Measurements from ENCODE around the gene HOXB8. TPM values are rescaled to one million over a fixed set of nuclear protein-coding genes. Genes with fewer than 3 reads are reported as not detected.

The HOXB8 gene
- total and polyA plus RNA-seq, 10 donors, result 0.07 to 0.14 TPM; not detected in 8

GRCh38 chr17:48624544-48625494 is 9.7 kb upstream of the HOXB8 start:
- H3K4me1 ChIP-seq, result peaks cover 22 to 31% (median 26%) of the 10 kb centered on the region in 6 donors
- intact Hi-C loops (cut with DNase I; ENCODE audit: low total_unique reads), result no loop called here
- no peaks in the 10 kb centered on the region for H3K9me3 ChIP-seq
- no peak for DNase-seq
- H3K4me3 ChIP-seq, result peak overlapping the region in 7 of 8 donors; percentile 32 to 69 (median 40)
- no peak overlapping the region for H3K27ac ChIP-seq
- H3K27me3 ChIP-seq (replicated peaks in 1 of 7), result peaks cover 16 to 100% (median 100%) of the 10 kb centered on the region in 7 donors
- TF ChIP-seq CTCF (IDR thresholded peaks at IDR 0.05 in 8 of 11, conservative IDR thresholded peaks at IDR 0.05 in 3 of 11), result no peak
- H3K36me3 ChIP-seq, result no peaks in the 10 kb centered on the region
- 2 to 3% (median 3%) methylated on average over 49 to 66 of the region's 66 CpGs for WGBS, 5 donors

GRCh38 chr17:48624118-48624517 is 9.0 kb upstream of the HOXB8 start:
- H3K27me3 ChIP-seq (replicated peaks in 1 of 7), result peaks cover 21 to 100% (median 100%) of the 10 kb centered on the region in 7 donors
- intact Hi-C loops (cut with DNase I; ENCODE audit: low total_unique reads), result no loop called here
- TF ChIP-seq POLR2AphosphoS5 (IDR thresholded peaks at IDR 0.05) (no peak), CTCF (IDR thresholded peaks at IDR 0.05 in 8 of 11, conservative IDR thresholded peaks at IDR 0.05 in 3 of 11) (no peak), POLR2A (IDR thresholded peaks at IDR 0.05) (no peak)
- no peak for DNase-seq
- no peak overlapping the region for H3K4me3 ChIP-seq
- no peaks in the 10 kb centered on the region for H3K9me3 ChIP-seq
- H3K4me1 ChIP-seq, result peaks cover 22 to 34% (median 26%) of the 10 kb centered on the region in 6 donors
- no peak overlapping the region for H3K27ac ChIP-seq
- 56 to 62% (median 58%) methylated on average over 5 of the region's 5 CpGs for WGBS, 5 donors
- no peaks in the 10 kb centered on the region for H3K36me3 ChIP-seq

GRCh38 chr17:48623583-48623982 is 8.5 kb upstream of the HOXB8 start:
- Histone ChIP-seq H3K27ac (no peak overlapping the region), H3K27me3 (replicated peaks in 1 of 7) (peaks cover 21 to 100% (median 100%) of the 10 kb centered on the region in 7 donors), H3K36me3 (no peaks in the 10 kb centered on the region), H3K4me1 (peaks cover 24 to 40% (median 30%) of the 10 kb centered on the region in 6 donors), H3K4me3 (no peak overlapping the region), H3K9me3 (no peaks in the 10 kb centered on the region)
- DNase-seq, result no peak
- intact Hi-C loops (cut with DNase I; ENCODE audit: low total_unique reads), result no loop called here
- WGBS, 5 donors, result 43 to 56% (median 51%) methylated on average over 4 of the region's 4 CpGs
- no peak for TF ChIP-seq POLR2A (IDR thresholded peaks at IDR 0.05)
- no peak for TF ChIP-seq POLR2AphosphoS5 (IDR thresholded peaks at IDR 0.05)
- TF ChIP-seq CTCF (IDR thresholded peaks at IDR 0.05 in 8 of 11, conservative IDR thresholded peaks at IDR 0.05 in 3 of 11), result no peak

DNA sequence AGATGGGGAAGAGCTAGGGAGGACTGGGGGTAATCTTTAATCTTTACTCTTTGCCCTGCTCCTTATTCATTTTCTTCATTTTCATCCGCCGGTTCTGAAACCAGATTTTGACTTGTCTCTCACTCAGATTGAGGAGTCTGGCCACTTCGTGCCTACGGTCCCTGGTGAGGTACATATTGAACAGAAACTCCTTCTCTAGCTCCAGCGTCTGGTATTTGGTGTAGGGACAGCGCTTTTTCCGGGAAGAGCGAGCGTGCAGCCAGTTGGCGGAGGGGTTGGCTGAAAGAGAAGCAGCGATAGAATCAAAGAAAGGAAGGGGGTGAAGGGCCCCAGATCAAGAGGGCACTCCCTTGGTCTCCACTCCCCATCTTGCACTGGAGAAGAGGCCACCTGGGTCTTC is 7.8 kb upstream of the HOXB8 start:
- DNase-seq, result no peak
- Histone ChIP-seq H3K27me3 (replicated peaks in 1 of 7) (peaks cover 25 to 100% (median 98%) of the 10 kb centered on the region in 7 donors), H3K36me3 (no peaks in the 10 kb centered on the region), H3K4me3 (no peak overlapping the region), H3K9me3 (no peaks in the 10 kb centered on the region), H3K27ac (no peak overlapping the region), H3K4me1 (peaks cover 29 to 47% (median 37%) of the 10 kb centered on the region in 6 donors)
- TF ChIP-seq CTCF (IDR thresholded peaks at IDR 0.05 in 8 of 11, conservative IDR thresholded peaks at IDR 0.05 in 3 of 11) (no peak), POLR2A (IDR thresholded peaks at IDR 0.05) (no peak), POLR2AphosphoS5 (IDR thresholded peaks at IDR 0.05) (no peak)
- 60 to 84% (median 72%) methylated on average over 11 of the region's 11 CpGs for WGBS, 5 donors
- intact Hi-C loops (cut with DNase I; ENCODE audit: low total_unique reads), result no loop called here
